CD14-positive monocyte (primary cell): ENCODE data around the gene CERK. TPM values are rescaled to one million over a fixed set of nuclear protein-coding genes. Genes with fewer than 3 reads are reported as not detected.
A peak's percentile ranks its signal among the peaks of the same experiment; 100 is the strongest.
"Not testable (repeated sequence)": the region's sequence is repeated elsewhere in the genome, so short reads cannot be mapped to it uniquely, and the experiment has no call there.

Source experiments
- DNase-seq, 3 donors: peaks; one replicate each; pipeline ENCODE4 v3.0.0-alpha.2; 2011 to 2022
- H2AFZ ChIP-seq: 2 replicates; pipeline ENCODE4 v1.6.0; 2012; ENCODE audit warnings: mild to moderate bottlenecking, low read depth, low read length, inconsistent platforms; ENCODE audit not compliant: insufficient read depth, poor library complexity, severe bottlenecking
- H3K27ac ChIP-seq, 2 donors: 1 replicate in 1 of 2; 2 replicates in 1 of 2; pipeline ENCODE4 v1.5.1; 2012 to 2013; ENCODE audit warnings: low read length in 2 of 2, control low read depth in 1 of 2, inconsistent platforms in 1 of 2, low read depth in 1 of 2, mild to moderate bottlenecking in 1 of 2
- H3K27me3 ChIP-seq, 2 donors: one replicate each; pipeline versions ENCODE4 v1.6.0 to v1.6.1; 2011 to 2013; ENCODE audit warnings: low read length in 2 of 2; ENCODE audit not compliant: control insufficient read depth in 2 of 2, insufficient read depth in 2 of 2
- H3K36me3 ChIP-seq, 2 donors: replicated peaks in 1 of 2; 1 replicate in 1 of 2; 2 replicates in 1 of 2; pipeline versions ENCODE4 v1.5.1 to v1.6.1; 2012 to 2013; ENCODE audit warnings: low read length in 2 of 2, control low read depth in 1 of 2, inconsistent platforms in 1 of 2, mild to moderate bottlenecking in 1 of 2; ENCODE audit not compliant: insufficient read depth in 2 of 2, control insufficient read depth in 1 of 2
- H3K4me1 ChIP-seq, 2 donors: 1 replicate in 1 of 2; 2 replicates in 1 of 2; pipeline versions ENCODE4 v1.5.1 to v1.6.1; 2012 to 2013; ENCODE audit warnings: low read length in 2 of 2, control low read depth in 1 of 2, inconsistent platforms in 1 of 2, mild to moderate bottlenecking in 1 of 2, moderate library complexity in 1 of 2; ENCODE audit not compliant: insufficient read depth in 2 of 2, control insufficient read depth in 1 of 2
- H3K4me2 ChIP-seq: replicated peaks from 2 replicates; pipeline ENCODE3; 2012; ENCODE audit warnings: low read length, moderate library complexity, mild to moderate bottlenecking; ENCODE audit not compliant: poor library complexity, severe bottlenecking; ENCODE audit errors: extremely low read depth
- H3K4me3 ChIP-seq, 3 experiments: fragments of 200-600 bp in 1 of 3; sonication (generic) in 1 of 3; replicated peaks in 1 of 3; 1 replicate in 2 of 3; 2 replicates in 1 of 3; pipeline ENCODE4 v1.5.1; 2011 to 2013; ENCODE audit warnings: low read length in 3 of 3, mild to moderate bottlenecking in 3 of 3, control low read depth in 2 of 3, low read depth in 2 of 3, inconsistent platforms in 1 of 3, moderate library complexity in 1 of 3
- H3K79me2 ChIP-seq: 2 replicates; pipeline ENCODE4 v1.6.0; 2012; ENCODE audit warnings: mild to moderate bottlenecking, control low read depth, inconsistent platforms, low read length, moderate library complexity; ENCODE audit not compliant: insufficient read depth
- H3K9ac ChIP-seq: 2 replicates; pipeline ENCODE4 v1.6.0; 2017; ENCODE audit warnings: low read length, mild to moderate bottlenecking; ENCODE audit not compliant: insufficient read depth, poor library complexity, severe bottlenecking
- H3K9me3 ChIP-seq, 2 donors: replicated peaks in 1 of 2; 1 replicate in 1 of 2; 2 replicates in 1 of 2; pipeline versions ENCODE4 v1.5.1 to v1.6.1; 2012 to 2013; ENCODE audit warnings: low read length in 2 of 2, control low read depth in 1 of 2; ENCODE audit not compliant: control insufficient read depth in 1 of 2, insufficient read depth in 1 of 2
- H4K20me1 ChIP-seq: 2 replicates; pipeline ENCODE4 v1.6.0; 2012; ENCODE audit warnings: mild to moderate bottlenecking, low read length, control low read depth, moderate library complexity; ENCODE audit not compliant: insufficient read depth
- H3K27ac Mint-ChIP-seq, 7 donors: one replicate each; pipeline ENCODE4 v1.8.0; 2020; ENCODE audit warnings: mild to moderate bottlenecking in 7 of 7, mixed read lengths in 7 of 7, moderate library complexity in 6 of 7, inconsistent platforms in 2 of 7
- H3K27me3 Mint-ChIP-seq, 3 donors: one replicate each; pipeline ENCODE4 v1.8.0; 2021 to 2022; ENCODE audit warnings: low read depth in 3 of 3, mild to moderate bottlenecking in 3 of 3, mixed read lengths in 3 of 3, moderate library complexity in 3 of 3, inconsistent platforms in 1 of 3
- H3K36me3 Mint-ChIP-seq, 2 donors: one replicate each; pipeline ENCODE4 v1.8.0; 2020; ENCODE audit warnings: mixed read lengths in 2 of 2, inconsistent platforms in 1 of 2, mild to moderate bottlenecking in 1 of 2
- H3K4me1 Mint-ChIP-seq: one replicate; pipeline ENCODE4 v1.8.0; 2020; ENCODE audit warnings: mild to moderate bottlenecking, mixed read lengths
- H3K4me3 Mint-ChIP-seq, 2 donors: one replicate each; pipeline ENCODE4 v1.8.0; 2020; ENCODE audit warnings: mild to moderate bottlenecking in 2 of 2, mixed read lengths in 2 of 2, moderate library complexity in 1 of 2
- H3K9me3 Mint-ChIP-seq, 7 donors: one replicate each; pipeline ENCODE4 v1.8.0; 2020 to 2022; ENCODE audit warnings: mixed read lengths in 7 of 7, mild to moderate bottlenecking in 6 of 7, moderate library complexity in 6 of 7, inconsistent platforms in 2 of 7
- WGBS: methylation state at CpG from one replicate; pipeline ENCODE4 v1.1.5; 2013; ENCODE audit warnings: missing lambda C conversion rate; ENCODE audit not compliant: insufficient coverage; 5-methylcytosine and 5-hydroxymethylcytosine counted together
- intact Hi-C, 2 donors: fragments of 100-400 bp; cut with micrococcal nuclease; formaldehyde crosslinking; loops; one replicate each; pipeline versions ENCODE4 v1.15.0 to v1.15.1; 2023
- polyA minus RNA-seq: library from RNA; depleted of rRNA, polyadenylated mRNA; stranded (reverse); fragments of >200 nt; gene quantifications from 2 replicates; pipeline ENCODE4 v1.2.3, GENCODE V29; 2012
- polyA plus RNA-seq, 3 donors: library from polyadenylated mRNA; depleted of rRNA in 1 of 3; unstranded in 2 of 3; stranded (reverse) in 1 of 3; fragments of 300-500 nt in 2 of 3; fragments of >200 nt in 1 of 3; fragmentation: Illumina TruSeq in 2 of 3; gene quantifications; 1 replicate in 2 of 3; 2 replicates in 1 of 3; pipeline ENCODE4 v1.2.3, GENCODE V29; 2012 to 2021
- total RNA-seq, 12 experiments: library from RNA in 1 of 12; stranded (reverse) in 1 of 12; fragments of 120-200 nt in 1 of 12; gene quantifications; one replicate each; pipeline ENCODE4 v1.2.4 and lab custom pipeline; 2013 to 2026; ENCODE audit warnings: mixed read lengths in 6 of 12, inconsistent platforms in 1 of 12
- TF ChIP-seq, protein P1 (sequence below): fragments of 200-600 bp; IDR thresholded peaks from one replicate; pipeline ENCODE4 v1.8.0; 2022; ENCODE audit warnings: antibody characterized with exemption, mild to moderate bottlenecking

The CERK gene
- total RNA-seq (2013): 36.7 TPM
- 10 to 100 TPM; 22.4 to 40.2 (median 24.5) TPM for polyA plus RNA-seq
- polyA minus RNA-seq: 25.1 and 25.4 TPM in 2 replicates
- total RNA-seq (lab: John Stamatoyannopoulos, UW): 47.5 to 262 (median 143) reads per million in 11 experiments

DNA sequence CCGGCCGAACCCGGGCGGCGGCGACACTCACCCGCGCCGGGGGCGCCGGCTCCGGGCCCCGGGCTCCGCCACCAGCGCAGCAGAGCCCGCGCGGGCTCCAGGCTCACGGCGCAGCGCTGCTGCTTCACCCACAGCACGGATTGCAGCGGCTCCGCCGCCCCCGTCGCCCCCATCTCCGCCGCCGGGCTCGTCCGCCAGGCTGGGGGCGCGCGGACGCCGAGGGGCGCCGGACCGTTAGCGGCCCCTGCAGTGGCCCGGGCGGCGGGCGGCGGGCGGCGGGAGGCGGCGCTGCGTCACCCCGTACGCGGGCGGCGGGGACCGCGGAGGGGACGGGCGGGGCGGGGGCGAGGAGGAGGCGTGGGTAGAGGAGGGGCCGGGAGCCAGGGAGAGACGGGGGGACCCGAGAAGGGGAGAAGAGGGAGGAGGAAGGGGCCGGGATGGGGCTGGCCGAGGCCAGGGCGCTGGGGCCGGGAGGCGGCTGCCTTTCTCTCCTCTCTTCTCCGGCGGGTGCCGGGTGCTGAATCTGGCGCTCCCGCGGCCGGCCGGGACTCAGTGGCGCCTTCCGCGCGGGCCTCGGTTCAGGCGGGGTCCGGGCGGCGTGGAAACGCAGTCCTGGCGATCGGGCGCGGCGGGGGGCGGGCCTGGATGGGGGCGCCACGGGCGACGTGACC, at the start of gene CERK:
Gene CERK, minus strand, starts transcription at position 277 of the 671 bp plus-strand sequence. Its CDS starts 104 bp downstream, at position 173.
- Mint-ChIP-seq H3K4me1 (peaks cover 48% of the 10 kb centered on the region), H3K9me3 (peaks cover 2 to 6% (median 5%) of the 10 kb centered on the region in 7 donors), H3K36me3 (peaks cover 8 to 15% of the 10 kb centered on the region in 2 donors), H3K4me3 (peak within 1 kb of the TSS; percentile 100), H3K27ac (peak within 1 kb of the TSS; percentile 92 to 99 (median 95)), H3K27me3 (peaks cover 0 to 4% (median 2%) of the 10 kb centered on the region in 3 donors)
- Histone ChIP-seq H4K20me1 (peaks cover 41% of the 10 kb centered on the region), H3K4me3 (peak within 1 kb of the TSS; percentile 62 to 87 (median 66)), H3K27ac (peak within 1 kb of the TSS; percentile 61 to 88), H3K27me3 (no peaks in the 10 kb centered on the region), H3K79me2 (peaks cover 52% of the 10 kb centered on the region), H2AFZ (peak within 1 kb of the TSS; percentile 75), H3K9ac (peak within 1 kb of the TSS; percentile 94), H3K4me1 (peaks cover 48 to 56% of the 10 kb centered on the region in 2 donors), H3K9me3 (peaks cover 0 to 4% of the 10 kb centered on the region in 2 donors), H3K36me3 (no peaks in the 10 kb centered on the region), H3K4me2 (peak within 1 kb of the TSS; percentile 91)
- WGBS: under 1% methylated on average over 62 of the region's 99 CpGs
- peak; percentile 53 to 68 (median 64) for DNase-seq
- TF ChIP-seq, protein P1, sequence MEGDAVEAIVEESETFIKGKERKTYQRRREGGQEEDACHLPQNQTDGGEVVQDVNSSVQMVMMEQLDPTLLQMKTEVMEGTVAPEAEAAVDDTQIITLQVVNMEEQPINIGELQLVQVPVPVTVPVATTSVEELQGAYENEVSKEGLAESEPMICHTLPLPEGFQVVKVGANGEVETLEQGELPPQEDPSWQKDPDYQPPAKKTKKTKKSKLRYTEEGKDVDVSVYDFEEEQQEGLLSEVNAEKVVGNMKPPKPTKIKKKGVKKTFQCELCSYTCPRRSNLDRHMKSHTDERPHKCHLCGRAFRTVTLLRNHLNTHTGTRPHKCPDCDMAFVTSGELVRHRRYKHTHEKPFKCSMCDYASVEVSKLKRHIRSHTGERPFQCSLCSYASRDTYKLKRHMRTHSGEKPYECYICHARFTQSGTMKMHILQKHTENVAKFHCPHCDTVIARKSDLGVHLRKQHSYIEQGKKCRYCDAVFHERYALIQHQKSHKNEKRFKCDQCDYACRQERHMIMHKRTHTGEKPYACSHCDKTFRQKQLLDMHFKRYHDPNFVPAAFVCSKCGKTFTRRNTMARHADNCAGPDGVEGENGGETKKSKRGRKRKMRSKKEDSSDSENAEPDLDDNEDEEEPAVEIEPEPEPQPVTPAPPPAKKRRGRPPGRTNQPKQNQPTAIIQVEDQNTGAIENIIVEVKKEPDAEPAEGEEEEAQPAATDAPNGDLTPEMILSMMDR: no peak
- intact Hi-C loops: loop anchor here (2.0 to 10.0 kb wide), 4 partner anchors 17 to 143 kb away; no protein-coding TSS in a partner anchor

GRCh38 chr22:46783721-46784120, 45.7 kb upstream of the CERK start:
- intact Hi-C loops: no loop called here
- Histone ChIP-seq H3K27ac (no peak overlapping the region), H3K27me3 (no peaks in the 10 kb centered on the region), H3K36me3 (peaks cover 4 to 41% of the 10 kb centered on the region in 2 donors), H3K4me1 (peaks cover 0 to 4% of the 10 kb centered on the region in 2 donors), H3K9ac (no peak overlapping the region), H2AFZ (no peak overlapping the region), H3K79me2 (peaks cover 100% of the 10 kb centered on the region), H3K4me3 (no peak overlapping the region), H3K4me2 (no peak overlapping the region), H3K9me3 (no peaks in the 10 kb centered on the region), H4K20me1 (peaks cover 98% of the 10 kb centered on the region)
- Mint-ChIP-seq H3K9me3 (peaks cover 0 to 3% (median 0%) of the 10 kb centered on the region in 7 donors), H3K4me1 (peaks cover 15% of the 10 kb centered on the region), H3K27me3 (no peaks in the 10 kb centered on the region), H3K36me3 (peaks cover 33 to 40% of the 10 kb centered on the region in 2 donors), H3K27ac (peak overlapping the region in 1 of 7 donors; percentile 23), H3K4me3 (no peak overlapping the region)
- peak in 1 of 3 donors; percentile 39 for DNase-seq
- WGBS: 100% methylated on average over 1 of the region's 3 CpGs
- TF ChIP-seq, protein P1: no peak

GRCh38 chr22:46782200-46782599, 44.1 kb upstream of the CERK start:
- H3K4me3 ChIP-seq, H3K27me3 Mint-ChIP-seq, intact Hi-C loops, DNase-seq, H3K4me2 ChIP-seq, H2AFZ ChIP-seq, H3K27me3 ChIP-seq, H3K4me3 Mint-ChIP-seq, H3K9ac ChIP-seq, H3K9me3 Mint-ChIP-seq, H3K9me3 ChIP-seq: not testable (repeated sequence)
- Histone ChIP-seq H3K79me2 (peaks cover 99% of the 10 kb centered on the region), H3K36me3 (peaks cover 4 to 36% of the 10 kb centered on the region in 2 donors), H3K4me1 (peaks cover 9 to 14% of the 10 kb centered on the region in 2 donors), H3K27ac (peak overlapping the region in 1 of 2 donors; percentile 30), H4K20me1 (peaks cover 95% of the 10 kb centered on the region)
- Mint-ChIP-seq H3K27ac (peak overlapping the region in 3 of 7 donors; percentile 16 to 39 (median 25)), H3K36me3 (peaks cover 30 to 34% of the 10 kb centered on the region in 2 donors), H3K4me1 (peaks cover 18% of the 10 kb centered on the region)
- WGBS: 95% methylated on average over 3 of the region's 10 CpGs
